ENCODE results near the gene SGCG. TPM values are rescaled to one million over a fixed set of nuclear protein-coding genes. Genes with fewer than 3 reads are reported as not detected.
A peak's percentile ranks its signal among the peaks of the same experiment; 100 is the strongest.

The SGCG gene
- total and polyA plus RNA-seq, 5 donors, result 61.8 to 130 (median 92.5) TPM

GRCh38 chr13:23159760-23160637, 20.8 kb upstream of the SGCG start:
- Histone ChIP-seq H3K4me1 (ENCODE audit: control insufficient read depth, insufficient read depth, low read length) (no peaks in the 10 kb centered on the region), H3K27ac (ENCODE audit: low read length) (no peak overlapping the region), H3K27me3 (ENCODE audit: control insufficient read depth, insufficient read depth) (no peaks in the 10 kb centered on the region), H3K9me3 (ENCODE audit: control insufficient read depth, low read length) (no peaks in the 10 kb centered on the region), H3K4me3 (ENCODE audit: low read length) (peak overlapping the region; percentile 45)
- ATAC-seq (peak; percentile 58 to 75), DNase-seq (peak in 1 of 3 donors; percentile 53)
- WGBS, result 2% methylated on average over 79 of the region's 79 CpGs
- intact Hi-C loops (cut with DNase I), result no loop called here

GRCh38 chr13:23160638-23161480, 19.9 kb upstream of the SGCG start:
- peak overlapping the region; percentile 45 for H3K4me3 ChIP-seq (ENCODE audit: low read length)

GRCh38 chr13:23161481-23161825, 19.3 kb upstream of the SGCG start:
- H3K4me1 ChIP-seq (ENCODE audit: control insufficient read depth, insufficient read depth, low read length), result no peaks in the 10 kb centered on the region
- 69% methylated on average over 3 of the region's 3 CpGs for WGBS
- no peak overlapping the region for H3K27ac ChIP-seq (ENCODE audit: low read length)
- ATAC-seq (no peak), DNase-seq (no peak)
- intact Hi-C loops (cut with DNase I), result no loop called here
- no peaks in the 10 kb centered on the region for H3K27me3 ChIP-seq (ENCODE audit: control insufficient read depth, insufficient read depth)
- H3K9me3 ChIP-seq (ENCODE audit: control insufficient read depth, low read length), result no peaks in the 10 kb centered on the region
- H3K4me3 ChIP-seq (ENCODE audit: low read length), result no peak overlapping the region

More at GRCh38 chr13:23160638-23161480, 19.9 kb upstream of the SGCG start:
- DNase-seq (no peak), ATAC-seq (peak in 1 of 2 donors; percentile 43)
- Histone ChIP-seq H3K9me3 (ENCODE audit: control insufficient read depth, low read length) (no peaks in the 10 kb centered on the region), H3K27ac (ENCODE audit: low read length) (no peak overlapping the region), H3K27me3 (ENCODE audit: control insufficient read depth, insufficient read depth) (no peaks in the 10 kb centered on the region), H3K4me1 (ENCODE audit: control insufficient read depth, insufficient read depth, low read length) (no peaks in the 10 kb centered on the region)
- 35% methylated on average over 19 of the region's 19 CpGs for WGBS
- intact Hi-C loops (cut with DNase I), result no loop called here

GRCh38 chr13:23175920-23176319, 4.9 kb upstream of the SGCG start:
- ATAC-seq (no peak), DNase-seq (no peak)
- no peak overlapping the region for H3K27ac ChIP-seq (ENCODE audit: low read length)
- H3K4me1 ChIP-seq (ENCODE audit: control insufficient read depth, insufficient read depth, low read length), result no peaks in the 10 kb centered on the region
- intact Hi-C loops (cut with DNase I), result loop anchor here in 1 of 4 donors (10.0 kb wide), 1 partner anchor 371 kb away; no protein-coding TSS in a partner anchor
- no peak overlapping the region for H3K4me3 ChIP-seq (ENCODE audit: low read length)
- 51% methylated on average over 1 of the region's 1 CpG for WGBS
- H3K27me3 ChIP-seq (ENCODE audit: control insufficient read depth, insufficient read depth), result no peaks in the 10 kb centered on the region
- no peaks in the 10 kb centered on the region for H3K9me3 ChIP-seq (ENCODE audit: control insufficient read depth, low read length)

GRCh38 chr13:23182142-23182541, 1.4 kb downstream of the SGCG start:
- H3K4me3 ChIP-seq (ENCODE audit: low read length), result peak overlapping the region; percentile 42
- no peaks in the 10 kb centered on the region for H3K9me3 ChIP-seq (ENCODE audit: control insufficient read depth, low read length)
- DNase-seq, result no peak
- intact Hi-C loops (cut with DNase I), result no loop called here
- H3K4me1 ChIP-seq (ENCODE audit: control insufficient read depth, insufficient read depth, low read length), result no peaks in the 10 kb centered on the region
- peak in 1 of 2 donors; percentile 22 for ATAC-seq
- 51% methylated on average over 2 of the region's 2 CpGs for whole genome bisulfite sequencing
- H3K27me3 ChIP-seq (ENCODE audit: control insufficient read depth, insufficient read depth), result no peaks in the 10 kb centered on the region
- peak overlapping the region; percentile 43 for H3K27ac ChIP-seq (ENCODE audit: low read length)

GRCh38 chr13:23183292-23183691, 2.5 kb downstream of the SGCG start:
- 62% methylated on average over 7 of the region's 7 CpGs for WGBS
- Histone ChIP-seq H3K4me1 (ENCODE audit: control insufficient read depth, insufficient read depth, low read length) (no peaks in the 10 kb centered on the region), H3K27me3 (ENCODE audit: control insufficient read depth, insufficient read depth) (no peaks in the 10 kb centered on the region), H3K4me3 (ENCODE audit: low read length) (peak overlapping the region; percentile 20), H3K9me3 (ENCODE audit: control insufficient read depth, low read length) (no peaks in the 10 kb centered on the region), H3K27ac (ENCODE audit: low read length) (peak overlapping the region; percentile 68)
- ATAC-seq (peak; percentile 64 to 84), DNase-seq (peak in 1 of 3 donors; percentile 64)
- intact Hi-C loops (cut with DNase I), result no loop called here

- H3K27ac ChIP-seq (ENCODE audit: low read length), result no peak overlapping the region
These were observed 4.8 kb downstream of the SGCG start for GRCh38 chr13:23185542-23185941.

GRCh38 chr13:23201870-23202269, 21.1 kb downstream of the SGCG start:
- no peak for ATAC-seq
- Histone ChIP-seq H3K4me1 (ENCODE audit: control insufficient read depth, insufficient read depth, low read length) (no peaks in the 10 kb centered on the region), H3K9me3 (ENCODE audit: control insufficient read depth, low read length) (no peaks in the 10 kb centered on the region), H3K4me3 (ENCODE audit: low read length) (no peak overlapping the region), H3K27me3 (ENCODE audit: control insufficient read depth, insufficient read depth) (no peaks in the 10 kb centered on the region), H3K27ac (ENCODE audit: low read length) (no peak overlapping the region)
- no peak for DNase-seq
- intact Hi-C loops (cut with DNase I), result no loop called here
- 82% methylated on average over 5 of the region's 5 CpGs for WGBS

More at GRCh38 chr13:23185542-23185941, 4.8 kb downstream of the SGCG start:
- no peaks in the 10 kb centered on the region for H3K4me1 ChIP-seq (ENCODE audit: control insufficient read depth, insufficient read depth, low read length)
- WGBS, result 67% methylated on average over 9 of the region's 9 CpGs
- peak; percentile 27 to 58 for ATAC-seq
- H3K4me3 ChIP-seq (ENCODE audit: low read length), result no peak overlapping the region
- H3K27me3 ChIP-seq (ENCODE audit: control insufficient read depth, insufficient read depth), result no peaks in the 10 kb centered on the region
- intact Hi-C loops (cut with DNase I), result no loop called here
- no peak for DNase-seq
- no peaks in the 10 kb centered on the region for H3K9me3 ChIP-seq (ENCODE audit: control insufficient read depth, low read length)

- Histone ChIP-seq H3K9me3 (ENCODE audit: control insufficient read depth, low read length) (no peaks in the 10 kb centered on the region), H3K4me3 (ENCODE audit: low read length) (no peak overlapping the region), H3K27ac (ENCODE audit: low read length) (no peak overlapping the region), H3K4me1 (ENCODE audit: control insufficient read depth, insufficient read depth, low read length) (no peaks in the 10 kb centered on the region), H3K27me3 (ENCODE audit: control insufficient read depth, insufficient read depth) (no peaks in the 10 kb centered on the region)
- no peak for ATAC-seq
- no peak for DNase-seq
- intact Hi-C loops (cut with DNase I), result no loop called here
- WGBS, result 57% methylated on average over 3 of the region's 3 CpGs
These were observed 21.6 kb downstream of the SGCG start for GRCh38 chr13:23202383-23202782.

GRCh38 chr13:23203516-23203915, 22.7 kb downstream of the SGCG start:
- no peak for ATAC-seq
- intact Hi-C loops (cut with DNase I), result no loop called here
- WGBS, result 82% methylated on average over 5 of the region's 5 CpGs
- Histone ChIP-seq H3K4me3 (ENCODE audit: low read length) (no peak overlapping the region), H3K27ac (ENCODE audit: low read length) (no peak overlapping the region), H3K4me1 (ENCODE audit: control insufficient read depth, insufficient read depth, low read length) (no peaks in the 10 kb centered on the region), H3K27me3 (ENCODE audit: control insufficient read depth, insufficient read depth) (no peaks in the 10 kb centered on the region), H3K9me3 (ENCODE audit: control insufficient read depth, low read length) (no peaks in the 10 kb centered on the region)
- DNase-seq, result no peak

GRCh38 chr13:23205807-23206206, 25.0 kb downstream of the SGCG start:
- no peak for ATAC-seq
- Histone ChIP-seq H3K4me1 (ENCODE audit: control insufficient read depth, insufficient read depth, low read length) (no peaks in the 10 kb centered on the region), H3K27me3 (ENCODE audit: control insufficient read depth, insufficient read depth) (no peaks in the 10 kb centered on the region), H3K27ac (ENCODE audit: low read length) (no peak overlapping the region), H3K9me3 (ENCODE audit: control insufficient read depth, low read length) (no peaks in the 10 kb centered on the region), H3K4me3 (ENCODE audit: low read length) (no peak overlapping the region)
- DNase-seq, result no peak
- intact Hi-C loops (cut with DNase I), result no loop called here
- 87% methylated on average over 3 of the region's 3 CpGs for WGBS
